ENCODE results near the gene CCIN.

Gene CCIN

DNA sequence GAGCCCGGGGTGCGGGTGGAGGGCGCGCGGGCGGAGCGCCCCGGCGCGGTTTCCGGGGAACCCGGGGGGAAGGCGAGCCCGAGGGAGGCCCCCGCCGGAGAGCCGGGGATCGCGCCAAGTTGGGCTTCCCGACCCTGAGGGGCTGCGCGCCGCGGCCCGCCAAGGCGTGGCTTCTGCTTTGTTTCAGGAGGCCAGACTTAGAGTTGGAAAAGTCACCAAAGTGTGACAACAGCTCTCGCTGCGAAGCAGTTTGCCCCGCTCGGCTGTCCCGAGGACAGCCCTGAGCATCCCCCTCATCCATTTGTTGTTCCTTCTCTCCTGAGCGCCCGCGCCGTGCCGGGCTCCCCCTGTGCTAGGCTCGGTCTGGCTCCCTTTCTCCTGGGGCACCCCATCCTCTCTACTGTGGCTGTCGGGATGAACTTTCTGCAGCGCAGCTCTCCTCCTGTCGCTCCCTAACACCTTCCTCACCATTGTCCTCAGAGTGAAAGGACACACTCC lies 32.2 kb upstream of the CCIN start:
- peak overlapping the region; percentile 89 for H3K4me3 Mint-ChIP-seq
- no peaks in the 10 kb centered on the region for H3K27me3 Mint-ChIP-seq

DNA sequence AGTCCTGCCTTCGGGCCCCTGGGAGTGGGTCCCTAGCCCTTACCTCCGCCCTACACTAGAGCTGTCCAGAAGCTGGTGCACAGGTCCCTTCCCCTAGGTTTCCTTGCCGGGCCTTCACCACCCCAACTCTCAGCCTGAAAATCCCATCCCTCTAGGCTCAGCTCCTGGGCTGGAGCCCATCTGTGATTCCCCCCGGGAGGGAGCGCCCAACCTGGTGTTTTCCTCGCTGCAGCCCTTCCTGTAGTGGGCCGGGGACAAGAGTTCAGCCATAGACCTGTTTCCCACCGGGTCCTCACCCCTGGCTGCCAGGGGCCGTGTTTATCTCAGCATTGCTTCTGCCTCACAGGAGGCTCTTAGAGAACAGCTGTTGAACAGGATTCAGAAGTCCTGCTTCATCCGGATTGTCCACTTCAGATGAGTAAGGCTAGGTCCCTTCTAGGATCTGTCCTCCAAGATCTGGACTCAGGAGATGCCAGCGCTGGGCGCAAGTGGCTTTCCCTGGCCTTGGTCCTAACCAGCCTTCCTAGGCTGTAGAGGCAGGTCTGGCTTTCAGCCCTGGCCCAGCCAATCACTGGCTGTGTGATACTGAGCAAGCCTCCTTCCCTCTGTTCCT lies 31.7 kb upstream of the CCIN start:
- Mint-ChIP-seq H3K27ac (peak overlapping the region; percentile 85), H3K9me3 (no peaks in the 10 kb centered on the region), H3K27me3 (no peaks in the 10 kb centered on the region), H3K4me3 (peak overlapping the region; percentile 89), H3K4me1 (peaks cover 60% of the 10 kb centered on the region), H3K36me3 (no peaks in the 10 kb centered on the region)

More for the DNA sequence above, 32.2 kb upstream of the CCIN start:
- H3K4me1 Mint-ChIP-seq = peaks cover 54% of the 10 kb centered on the region
- peak overlapping the region; percentile 85 for H3K27ac Mint-ChIP-seq
- no peaks in the 10 kb centered on the region for H3K36me3 Mint-ChIP-seq
- H3K9me3 Mint-ChIP-seq = no peaks in the 10 kb centered on the region

DNA sequence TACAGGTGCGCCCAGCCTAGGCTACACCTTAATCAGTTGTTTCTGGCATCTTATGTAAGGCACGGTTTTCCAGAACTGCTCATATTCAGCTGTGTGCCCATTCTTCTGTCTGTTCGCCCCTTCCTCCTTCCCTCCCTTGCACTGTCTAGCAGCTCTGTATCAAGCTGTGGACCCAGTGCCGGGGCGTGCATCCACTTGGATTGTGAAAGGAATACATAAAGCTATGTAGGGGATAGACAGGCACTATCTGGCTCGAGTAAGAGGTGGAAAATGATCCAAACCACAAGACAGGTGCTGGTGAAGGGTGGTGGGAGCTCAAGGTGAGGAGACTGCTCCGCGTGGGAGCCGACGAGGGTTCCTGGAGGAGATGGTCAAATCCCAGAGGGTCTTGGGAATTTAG lies 30.7 kb upstream of the CCIN start:
- Mint-ChIP-seq H3K9me3 (no peaks in the 10 kb centered on the region), H3K27ac (no peak overlapping the region), H3K4me1 (peaks cover 70% of the 10 kb centered on the region), H3K36me3 (no peaks in the 10 kb centered on the region), H3K27me3 (no peaks in the 10 kb centered on the region), H3K4me3 (peak overlapping the region; percentile 11)

DNA sequence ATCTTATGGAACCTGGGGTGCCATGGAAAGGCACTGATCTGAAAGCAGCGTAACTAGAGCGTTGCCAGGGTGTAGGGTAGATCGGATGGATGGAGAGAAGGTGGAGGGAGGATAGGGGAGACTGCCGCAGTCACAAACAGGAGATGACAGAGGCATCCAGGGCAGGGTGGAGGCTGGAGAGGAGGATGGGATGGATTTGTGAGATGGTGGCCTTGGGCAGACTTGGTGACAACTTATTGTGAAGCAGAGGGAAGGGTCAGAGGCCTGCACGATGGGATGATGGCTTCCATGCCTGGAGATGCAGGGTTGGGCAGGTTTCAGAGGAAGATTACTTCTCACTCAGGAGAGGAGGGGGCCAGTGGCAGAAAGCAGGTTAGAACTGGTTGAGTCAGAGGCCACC lies 30.3 kb upstream of the CCIN start:
- H3K4me3 Mint-ChIP-seq = no peak overlapping the region
- no peaks in the 10 kb centered on the region for H3K36me3 Mint-ChIP-seq
- H3K27me3 Mint-ChIP-seq = no peaks in the 10 kb centered on the region
- H3K9me3 Mint-ChIP-seq = no peaks in the 10 kb centered on the region
- H3K4me1 Mint-ChIP-seq = peaks cover 74% of the 10 kb centered on the region
- H3K27ac Mint-ChIP-seq = no peak overlapping the region

DNA sequence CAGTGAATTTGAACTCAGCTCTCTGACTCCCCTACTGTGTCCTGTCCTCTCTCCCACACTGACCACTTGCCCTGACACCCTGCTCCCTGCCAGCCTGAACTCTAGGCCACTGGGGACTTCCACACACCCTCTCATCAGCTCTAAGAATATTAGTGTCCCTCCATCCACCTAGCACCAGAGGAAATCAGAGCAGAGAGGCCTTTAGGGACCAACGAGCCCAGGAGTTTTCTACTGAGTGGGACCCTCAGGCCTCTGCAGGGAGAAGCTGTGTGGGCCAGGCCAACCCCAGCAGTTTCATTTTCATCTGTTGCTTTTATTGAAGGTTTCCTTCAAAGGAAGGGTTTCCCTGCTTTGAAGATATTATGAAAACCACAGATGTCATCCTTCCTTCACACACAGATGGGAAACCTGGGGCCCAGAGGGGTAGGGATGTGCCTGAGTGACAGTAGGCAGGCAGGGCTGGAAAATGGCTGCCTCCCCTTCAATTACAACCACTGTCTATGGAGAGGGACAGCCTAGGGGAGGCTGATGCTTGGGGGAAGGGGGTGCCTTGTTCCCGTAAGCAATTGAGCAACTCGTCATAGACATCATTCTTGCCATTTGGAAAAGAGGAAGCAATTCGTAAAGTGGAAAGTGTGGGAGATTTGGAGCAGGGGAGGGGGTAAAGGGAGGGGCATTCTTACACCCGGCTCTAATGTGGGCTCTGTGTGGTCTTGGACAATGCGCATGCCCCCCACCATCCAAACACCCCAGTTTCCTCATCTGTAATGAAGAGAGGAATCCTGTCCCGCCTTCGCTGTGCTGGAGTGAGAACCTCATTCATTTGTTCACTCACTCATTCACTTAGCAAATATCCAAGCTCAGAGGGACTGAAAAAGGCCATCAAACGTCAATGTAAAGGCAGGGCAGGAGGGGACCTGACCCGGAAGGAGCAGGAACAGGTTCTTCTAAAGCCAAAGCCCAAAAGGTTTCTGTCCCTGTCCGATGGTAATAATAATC lies 28.8 kb upstream of the CCIN start:
- H3K36me3 Mint-ChIP-seq = peaks cover 1% of the 10 kb centered on the region
- no peaks in the 10 kb centered on the region for H3K27me3 Mint-ChIP-seq
- H3K27ac Mint-ChIP-seq = no peak overlapping the region
- peak overlapping the region; percentile 64 for H3K4me3 Mint-ChIP-seq
- H3K4me1 Mint-ChIP-seq = peaks cover 88% of the 10 kb centered on the region
- no peaks in the 10 kb centered on the region for H3K9me3 Mint-ChIP-seq

DNA sequence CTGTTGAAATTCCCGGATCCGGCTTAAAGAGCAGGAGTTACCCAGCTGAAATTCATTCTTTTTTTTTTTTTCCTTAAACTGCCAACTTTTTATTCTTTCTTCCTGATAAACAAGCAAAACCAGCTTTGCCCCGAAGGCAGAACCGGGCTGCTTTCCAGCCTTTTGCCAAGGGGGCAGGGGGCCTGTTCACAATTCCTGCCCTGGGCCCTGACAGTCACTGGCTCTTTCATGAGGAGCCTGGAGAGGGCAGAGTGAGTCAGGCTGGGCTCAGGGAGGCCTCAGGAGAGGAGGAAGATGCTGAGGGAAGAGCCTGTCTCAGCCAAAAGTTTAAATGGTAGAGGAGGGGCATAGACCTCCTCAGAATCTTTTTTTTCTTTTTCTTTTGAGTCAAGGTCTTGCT lies 27.9 kb upstream of the CCIN start:
- H3K36me3 Mint-ChIP-seq = peaks cover 8% of the 10 kb centered on the region
- H3K4me3 Mint-ChIP-seq = no peak overlapping the region
- peaks cover 91% of the 10 kb centered on the region for H3K4me1 Mint-ChIP-seq
- no peak overlapping the region for H3K27ac Mint-ChIP-seq
- H3K27me3 Mint-ChIP-seq = no peaks in the 10 kb centered on the region
- H3K9me3 Mint-ChIP-seq = peaks cover 3% of the 10 kb centered on the region

DNA sequence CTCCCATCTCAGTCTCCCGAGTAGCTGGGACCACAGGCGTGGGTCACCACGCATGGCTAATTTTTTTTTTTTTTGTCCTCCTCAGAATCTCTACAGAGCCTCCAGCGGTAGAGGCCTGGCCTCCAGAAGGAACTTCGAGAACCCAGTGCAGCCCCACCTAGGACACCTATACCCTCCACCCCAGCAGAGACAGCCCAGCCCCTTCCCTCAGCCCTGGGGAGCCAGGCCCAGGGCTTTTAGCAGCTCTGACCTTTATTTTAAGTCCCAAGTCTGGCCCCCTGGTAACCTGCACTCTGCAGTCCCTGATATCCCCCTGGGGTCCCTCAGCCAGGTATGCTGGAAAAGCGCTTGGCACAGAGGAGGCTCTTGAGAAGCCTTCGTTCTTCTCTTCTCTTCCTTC lies 27.4 kb upstream of the CCIN start:
- H3K36me3 Mint-ChIP-seq = peaks cover 9% of the 10 kb centered on the region
- peak overlapping the region; percentile 57 for H3K27ac Mint-ChIP-seq
- peaks cover 93% of the 10 kb centered on the region for H3K4me1 Mint-ChIP-seq
- no peak overlapping the region for H3K4me3 Mint-ChIP-seq
- no peaks in the 10 kb centered on the region for H3K27me3 Mint-ChIP-seq
- H3K9me3 Mint-ChIP-seq = peaks cover 5% of the 10 kb centered on the region

DNA sequence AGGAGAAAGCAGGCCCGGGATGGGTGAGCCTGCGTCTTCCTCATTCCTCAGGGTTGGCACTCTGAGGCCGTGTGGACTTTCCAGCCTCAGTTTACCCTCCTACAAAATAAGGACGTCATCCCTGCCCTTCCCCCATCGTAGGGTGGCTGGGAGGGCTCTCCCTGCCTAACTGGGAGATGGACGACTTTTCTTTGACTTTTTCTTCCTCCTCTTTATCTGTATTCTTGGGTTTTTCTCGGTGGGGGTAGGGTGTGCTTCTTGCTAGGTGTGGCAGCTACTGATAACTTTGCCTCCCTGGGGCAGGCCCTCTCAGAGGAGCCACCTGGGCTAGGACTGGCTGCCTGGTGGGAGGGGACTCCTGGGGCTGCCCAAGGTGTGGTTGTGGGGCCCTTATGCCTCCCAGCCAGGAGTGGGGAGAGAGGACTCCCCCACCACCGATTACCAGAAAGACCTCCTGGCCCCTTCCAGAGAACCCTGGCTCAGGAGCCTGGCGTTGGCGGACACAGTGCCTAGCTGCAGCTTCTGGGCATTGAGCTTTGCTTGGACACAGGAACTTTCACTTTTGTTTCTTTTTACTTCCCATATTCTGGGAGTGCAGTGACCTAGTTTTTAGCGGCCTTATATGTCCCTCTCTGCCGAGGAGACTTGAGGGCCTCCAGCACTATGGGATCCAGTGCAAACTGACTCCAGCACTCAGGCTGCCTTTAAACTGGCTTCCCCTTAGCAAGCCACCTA lies 26.5 kb upstream of the CCIN start:
- peaks cover 95% of the 10 kb centered on the region for H3K4me1 Mint-ChIP-seq
- H3K27me3 Mint-ChIP-seq = no peaks in the 10 kb centered on the region
- H3K36me3 Mint-ChIP-seq = peaks cover 13% of the 10 kb centered on the region
- peak overlapping the region; percentile 74 for H3K27ac Mint-ChIP-seq
- H3K9me3 Mint-ChIP-seq = peaks cover 5% of the 10 kb centered on the region
- peak overlapping the region; percentile 80 for H3K4me3 Mint-ChIP-seq

DNA sequence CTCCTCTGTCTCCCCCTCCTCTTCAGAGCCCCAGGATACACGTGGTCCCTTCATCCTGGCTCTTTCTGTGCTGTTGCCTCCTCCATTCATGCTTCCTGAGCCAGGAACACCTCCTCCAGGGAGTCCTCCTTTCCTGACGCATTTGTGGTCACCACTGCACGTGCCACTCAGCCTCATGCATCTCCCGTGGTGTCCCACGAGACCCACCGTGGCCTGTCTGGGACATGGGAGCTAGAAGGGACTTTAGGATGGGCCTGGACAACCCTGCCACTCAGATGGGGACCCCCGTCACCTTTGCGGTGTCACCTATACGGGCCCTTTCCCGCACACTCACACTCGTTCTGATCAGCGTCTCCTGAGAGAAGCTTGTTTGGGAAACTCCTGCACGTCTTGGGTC lies 25.9 kb upstream of the CCIN start:
- H3K36me3 Mint-ChIP-seq = peaks cover 13% of the 10 kb centered on the region
- H3K9me3 Mint-ChIP-seq = peaks cover 5% of the 10 kb centered on the region
- no peaks in the 10 kb centered on the region for H3K27me3 Mint-ChIP-seq
- H3K27ac Mint-ChIP-seq = peak overlapping the region; percentile 68
- peaks cover 97% of the 10 kb centered on the region for H3K4me1 Mint-ChIP-seq
- H3K4me3 Mint-ChIP-seq = peak overlapping the region; percentile 80

DNA sequence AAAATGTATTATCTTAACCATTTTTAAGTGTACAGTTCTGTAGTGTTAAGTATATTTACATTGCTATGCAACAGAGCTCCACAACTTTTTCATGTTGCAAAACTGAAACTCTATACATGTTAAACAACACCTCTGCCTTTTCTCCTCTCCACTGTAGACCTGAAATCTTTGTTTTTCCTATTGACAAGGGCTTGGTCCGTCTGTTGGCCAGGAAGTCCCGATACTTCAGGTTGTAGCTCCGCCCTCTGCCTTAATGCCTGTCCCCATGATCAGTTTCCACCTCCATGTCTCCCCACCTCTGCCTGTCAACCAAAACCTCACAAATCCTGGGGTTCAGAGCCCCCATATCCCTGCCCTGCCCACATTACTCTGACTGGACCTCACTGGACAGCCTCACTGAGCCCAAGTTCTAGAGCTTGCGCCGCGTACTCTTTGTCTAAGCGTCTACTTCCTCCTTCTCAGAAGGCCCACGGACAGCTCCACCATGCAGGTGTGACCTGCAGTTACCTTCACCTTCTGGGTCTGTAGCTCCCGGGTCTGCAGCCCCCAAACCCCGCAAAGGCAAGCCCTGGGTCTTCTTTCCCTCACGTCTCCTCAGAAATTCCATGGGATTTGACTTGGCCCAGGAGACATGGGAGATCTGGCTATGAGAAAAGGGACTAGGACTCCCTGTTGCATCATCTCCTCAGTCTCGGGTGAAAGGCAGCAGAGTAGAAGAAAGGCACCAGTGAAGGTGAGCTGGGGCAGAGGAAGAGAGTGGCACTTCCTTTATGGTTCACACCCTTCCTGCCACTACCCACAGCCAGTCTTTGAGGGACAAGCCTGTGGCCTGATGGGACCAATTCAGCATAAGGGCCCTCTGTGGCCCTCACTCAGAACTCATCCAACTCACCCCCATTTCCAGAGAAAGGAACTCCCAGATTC lies 24.6 kb upstream of the CCIN start:
- H3K4me3 Mint-ChIP-seq = peak overlapping the region; percentile 80
- H3K4me1 Mint-ChIP-seq = peaks cover 93% of the 10 kb centered on the region

DNA sequence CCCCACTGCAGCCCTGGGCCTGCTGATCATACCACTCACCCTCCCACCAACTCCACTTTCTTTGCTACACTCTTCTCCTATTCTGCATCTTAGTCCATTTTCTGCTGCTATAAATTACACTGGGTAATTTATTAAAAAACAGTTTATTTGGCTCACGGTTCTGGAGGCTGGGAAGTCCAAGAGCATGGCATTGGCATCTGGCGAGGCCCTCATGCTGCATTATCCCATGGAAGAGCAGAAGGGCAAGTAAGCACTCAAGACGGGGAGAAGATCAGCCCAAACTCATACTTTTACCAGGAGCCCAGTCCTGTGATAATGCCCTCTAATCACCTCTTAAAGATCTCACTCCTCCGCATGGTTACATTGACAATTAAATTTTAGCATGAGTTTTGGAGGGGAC lies 23.2 kb upstream of the CCIN start:
- H3K27me3 Mint-ChIP-seq = no peaks in the 10 kb centered on the region
- peaks cover 13% of the 10 kb centered on the region for H3K36me3 Mint-ChIP-seq
- H3K4me3 Mint-ChIP-seq = no peak overlapping the region
- H3K27ac Mint-ChIP-seq = peak overlapping the region; percentile 27
- H3K9me3 Mint-ChIP-seq = peaks cover 5% of the 10 kb centered on the region
- peaks cover 90% of the 10 kb centered on the region for H3K4me1 Mint-ChIP-seq

More for the DNA sequence above, 24.6 kb upstream of the CCIN start:
- no peaks in the 10 kb centered on the region for H3K27me3 Mint-ChIP-seq
- H3K36me3 Mint-ChIP-seq = peaks cover 13% of the 10 kb centered on the region
- H3K9me3 Mint-ChIP-seq = peaks cover 5% of the 10 kb centered on the region
- peak overlapping the region; percentile 82 for H3K27ac Mint-ChIP-seq

DNA sequence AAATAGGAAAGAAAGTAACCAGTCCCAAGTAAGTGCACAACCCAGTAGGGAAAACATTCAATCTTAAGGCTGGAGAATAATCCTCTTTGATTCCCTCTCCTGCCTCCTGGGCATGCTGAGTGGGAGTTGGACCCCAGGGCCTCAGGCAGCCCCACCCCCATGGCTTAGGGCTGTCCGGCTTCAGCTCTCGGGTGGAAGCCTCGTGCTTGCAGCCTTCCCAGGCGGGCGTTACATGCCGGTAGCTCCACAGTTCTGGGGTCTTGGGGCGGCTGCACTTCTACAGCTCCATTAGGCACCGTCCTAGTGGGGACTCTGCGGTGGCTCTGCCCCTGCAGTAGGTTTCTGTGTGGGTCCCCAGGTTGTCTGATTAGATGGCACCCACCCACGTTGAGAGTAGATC lies 22.5 kb upstream of the CCIN start:
- Mint-ChIP-seq H3K27ac (no peak overlapping the region), H3K4me3 (no peak overlapping the region), H3K36me3 (peaks cover 13% of the 10 kb centered on the region), H3K27me3 (no peaks in the 10 kb centered on the region), H3K4me1 (peaks cover 90% of the 10 kb centered on the region), H3K9me3 (peaks cover 5% of the 10 kb centered on the region)

DNA sequence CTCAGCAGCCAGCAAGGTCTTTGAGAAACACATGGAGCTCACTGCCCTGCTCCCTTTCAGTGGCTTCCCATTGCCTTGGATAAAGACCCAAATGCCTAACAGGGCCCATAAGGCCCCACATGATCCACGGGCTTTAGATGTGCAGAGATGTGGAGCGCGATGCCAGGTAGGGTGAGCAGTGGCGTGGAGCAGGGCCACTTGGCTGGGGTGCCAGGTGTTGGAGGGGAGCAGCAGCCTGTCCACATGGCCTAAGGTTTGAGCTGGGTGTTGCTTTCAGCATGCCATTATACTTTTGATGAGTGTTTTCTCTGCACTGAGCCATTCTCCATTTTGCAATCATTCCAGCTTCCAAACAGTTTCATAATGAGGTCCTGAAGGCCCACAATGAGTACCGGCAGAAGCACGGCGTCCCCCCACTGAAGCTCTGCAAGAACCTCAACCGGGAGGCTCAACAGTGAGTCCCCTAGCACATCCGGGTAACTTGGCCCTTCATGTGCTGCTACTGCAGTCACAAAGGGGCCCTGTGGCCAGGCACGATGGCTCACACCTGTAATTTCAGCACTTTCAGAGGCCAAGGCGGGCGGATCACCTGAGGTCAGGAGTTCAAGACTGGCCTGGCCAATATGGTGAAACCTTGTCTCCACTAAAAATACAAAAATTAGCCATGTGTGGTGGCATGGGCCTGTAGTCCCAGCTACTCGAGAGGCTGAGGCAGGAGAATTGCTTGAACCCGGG lies 21.6 kb upstream of the CCIN start:
- H3K36me3 Mint-ChIP-seq = peaks cover 15% of the 10 kb centered on the region
- H3K4me1 Mint-ChIP-seq = peaks cover 89% of the 10 kb centered on the region
- peak overlapping the region; percentile 83 for H3K27ac Mint-ChIP-seq
- peaks cover 5% of the 10 kb centered on the region for H3K9me3 Mint-ChIP-seq
- H3K27me3 Mint-ChIP-seq = no peaks in the 10 kb centered on the region
- H3K4me3 Mint-ChIP-seq = peak overlapping the region; percentile 54

Measured in activated naive CD4-positive, alpha-beta T cell treated with anti-CD3 and anti-CD28 coated beads, Interleukin-2, amount 50 U/mL, for 24 hours (primary cell).